SK-N-SH treated with all-trans-retinoic acid at 6 μM for 48 hours (cell line): ENCODE data around the gene TNS1.

ENCODE experiments used
- ARNTL ChIP-seq: fragments of 450-650 bp; formaldehyde crosslinking; IDR thresholded peaks from 2 replicates; pipeline ENCODE4 v1.5.0; 2020; ENCODE audit warnings: low read depth, mild to moderate bottlenecking, moderate library complexity, borderline replicate concordance
- BACH2 ChIP-seq: fragments of 250-450 bp; sonication (Bioruptor Pico); IDR thresholded peaks from 2 replicates; pipeline ENCODE4 v1.9.0; 2021; ENCODE audit warnings: mild to moderate bottlenecking, borderline replicate concordance
- CREB5 ChIP-seq: fragments of 250-450 bp; sonication (Bioruptor Pico); IDR thresholded peaks from 2 replicates; pipeline ENCODE4 v1.5.1; 2020; ENCODE audit warnings: low read depth, mild to moderate bottlenecking, moderate library complexity
- CSDC2 ChIP-seq: fragments of 250-450 bp; sonication (Bioruptor Pico); IDR thresholded peaks from 2 replicates; pipeline ENCODE4 v1.5.0; 2020; ENCODE audit warnings: mild to moderate bottlenecking, moderate library complexity
- CSRNP3 ChIP-seq: fragments of 250-450 bp; sonication (Bioruptor Pico); IDR thresholded peaks from 2 replicates; pipeline ENCODE4 v1.5.1; 2021; ENCODE audit warnings: mild to moderate bottlenecking, moderate library complexity
- PATZ1 ChIP-seq: fragments of 250-450 bp; sonication (Bioruptor Pico); IDR thresholded peaks from 2 replicates; pipeline ENCODE4 v1.8.0; 2020; ENCODE audit warnings: mild to moderate bottlenecking, moderate library complexity, borderline replicate concordance
- RARB ChIP-seq: fragments of 250-450 bp; sonication (Bioruptor Pico); IDR thresholded peaks from 2 replicates; pipeline ENCODE4 v1.8.0; 2021; ENCODE audit warnings: mild to moderate bottlenecking, moderate library complexity
- SNAI2 ChIP-seq: fragments of 250-450 bp; sonication (Bioruptor Pico); IDR thresholded peaks from 2 replicates; pipeline ENCODE4 v1.5.0; 2020; ENCODE audit warnings: mild to moderate bottlenecking, moderate library complexity
- TCF4 ChIP-seq: fragments of 250-450 bp; sonication (Bioruptor Pico); IDR thresholded peaks from 2 replicates; pipeline ENCODE4 v1.8.0; 2021; ENCODE audit warnings: mild to moderate bottlenecking, moderate library complexity, borderline replicate concordance
- TSHZ2 ChIP-seq: fragments of 250-450 bp; sonication (Bioruptor Pico); IDR thresholded peaks from 2 replicates; pipeline ENCODE4 v1.5.0; 2020; ENCODE audit warnings: mild to moderate bottlenecking, moderate library complexity
- ZFP3 ChIP-seq: fragments of 250-450 bp; sonication (Bioruptor Pico); IDR thresholded peaks from 2 replicates; pipeline ENCODE4 v1.5.0; 2020; ENCODE audit warnings: mild to moderate bottlenecking, moderate library complexity
- ZFP30 ChIP-seq: fragments of 450-650 bp; formaldehyde crosslinking; IDR thresholded peaks from 2 replicates; pipeline ENCODE4 v1.5.0; 2022; ENCODE audit warnings: mild to moderate bottlenecking, moderate library complexity
- ZNF565 ChIP-seq: fragments of 450-650 bp; formaldehyde crosslinking; conservative IDR thresholded peaks from 2 replicates; pipeline ENCODE4 v1.5.0; 2020; ENCODE audit warnings: low read depth, mild to moderate bottlenecking, moderate library complexity
- ZNF8 ChIP-seq: fragments of 450-650 bp; formaldehyde crosslinking; IDR thresholded peaks from 2 replicates; pipeline ENCODE4 v1.5.0; 2020; ENCODE audit warnings: mild to moderate bottlenecking, moderate library complexity

GRCh38 chr2:217810260-217810659 lies 192.5 kb downstream of the TNS1 start:
- no peak for TF ChIP-seq ZNF565 (CRISPR knock-in tag)
- no peak for TF ChIP-seq TSHZ2
- TF ChIP-seq CSRNP3 (CRISPR knock-in tag) = no peak
- TF ChIP-seq CREB5 = no peak
- no peak for TF ChIP-seq PATZ1
- TF ChIP-seq ARNTL (CRISPR knock-in tag) = no peak
- no peak for TF ChIP-seq RARB
- no peak for TF ChIP-seq ZNF8
- no peak for TF ChIP-seq BACH2 (CRISPR knock-in tag)
- TF ChIP-seq ZFP3 = no peak
- no peak for TF ChIP-seq TCF4
- TF ChIP-seq ZFP30 (CRISPR knock-in tag) = no peak
- no peak for TF ChIP-seq SNAI2
- no peak for TF ChIP-seq CSDC2 (CRISPR knock-in tag)
